Measurements from ENCODE around the gene IFT25. TPM values are rescaled to one million over a fixed set of nuclear protein-coding genes. Genes with fewer than 3 reads are reported as not detected.
A peak's percentile ranks its signal among the peaks of the same experiment; 100 is the strongest.

Gene IFT25
- total RNA-seq, 2 donors from 2014 or later = 6.5 to 10.1 TPM

GRCh38 chr1:53902235-53903138 is 43.0 kb downstream of the IFT25 start:
- no peak overlapping the region for H3K4me3 ChIP-seq
- no peak for TF ChIP-seq CTCF (IDR thresholded peaks at IDR 0.05)
- H3K27ac ChIP-seq = no peak overlapping the region

DNA sequence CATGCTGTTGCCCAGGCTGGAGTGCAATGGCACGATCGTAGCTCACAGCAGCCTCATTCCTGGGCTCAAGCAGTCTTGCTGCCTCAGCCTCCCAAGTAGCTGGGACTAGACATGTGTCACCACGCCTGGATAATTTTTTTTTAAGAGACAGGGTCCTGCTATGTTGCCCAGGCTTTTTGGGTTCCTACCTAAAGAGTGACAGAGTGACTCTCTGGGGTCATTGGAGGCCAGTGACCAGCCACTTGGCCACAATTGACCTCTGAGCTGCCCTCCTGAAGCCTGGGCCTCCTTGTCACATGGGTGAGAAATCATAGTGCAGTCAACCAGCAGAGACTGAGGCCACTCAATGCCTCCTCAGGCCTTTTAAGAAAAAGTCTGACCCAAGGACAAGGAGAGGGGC is 45.8 kb downstream of the IFT25 start:
- H3K4me3 ChIP-seq = no peak overlapping the region
- H3K36me3 ChIP-seq = no peaks in the 10 kb centered on the region
- no peak for DNase-seq (ENCODE audit: low spot score)
- H3K9me3 ChIP-seq = no peaks in the 10 kb centered on the region
- H3K4me1 ChIP-seq = peaks cover 0 to 11% of the 10 kb centered on the region in 2 donors
- TF ChIP-seq CTCF (IDR thresholded peaks at IDR 0.05) = no peak
- no peak overlapping the region for H3K27ac ChIP-seq
- H3K27me3 ChIP-seq = no peaks in the 10 kb centered on the region

More at GRCh38 chr1:53902235-53903138, 43.0 kb downstream of the IFT25 start:
- no peak for DNase-seq (ENCODE audit: low spot score)
- Histone ChIP-seq H3K36me3 (no peaks in the 10 kb centered on the region), H3K9me3 (no peaks in the 10 kb centered on the region), H3K27me3 (no peaks in the 10 kb centered on the region), H3K4me1 (peaks cover 0 to 11% of the 10 kb centered on the region in 2 donors)

- DNase-seq (ENCODE audit: low spot score) = no peak
- H3K4me1 ChIP-seq = peaks cover 0 to 11% of the 10 kb centered on the region in 2 donors
- no peak overlapping the region for H3K4me3 ChIP-seq
- H3K27ac ChIP-seq = no peak overlapping the region
- no peaks in the 10 kb centered on the region for H3K9me3 ChIP-seq
- no peaks in the 10 kb centered on the region for H3K27me3 ChIP-seq
- no peak for TF ChIP-seq CTCF (IDR thresholded peaks at IDR 0.05)
- H3K36me3 ChIP-seq = no peaks in the 10 kb centered on the region
Observed at GRCh38 chr1:53899206-53899628, 46.3 kb downstream of the IFT25 start.

DNA sequence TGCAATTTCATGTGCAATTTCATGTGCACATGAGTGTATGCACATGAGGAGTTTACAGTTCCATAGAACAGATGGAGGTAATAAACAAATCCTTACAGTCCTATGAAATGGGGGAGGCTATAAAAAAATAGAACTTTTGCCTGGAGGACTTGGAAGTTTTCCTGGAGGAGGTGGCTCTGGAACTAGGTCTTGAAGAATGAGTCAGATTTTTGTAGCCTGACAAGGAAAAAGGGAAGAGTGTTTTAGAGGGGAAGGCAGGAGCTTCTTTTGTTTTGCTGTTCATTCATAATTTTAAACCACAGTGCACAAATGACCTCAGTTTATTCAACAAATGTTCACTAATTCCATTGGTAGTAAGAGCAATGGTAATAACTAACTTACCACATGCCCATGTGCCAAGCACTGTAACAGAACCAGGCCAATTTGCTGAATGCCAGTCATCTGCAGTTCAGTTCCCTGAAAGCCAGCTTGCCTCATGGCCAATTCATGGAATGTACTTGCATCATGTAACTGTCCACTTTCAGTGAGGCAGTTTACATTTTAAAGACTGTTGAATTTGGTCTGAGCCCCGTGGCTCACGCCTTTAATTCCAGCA is 48.8 kb downstream of the IFT25 start:
- H3K4me1 ChIP-seq = peaks cover 0 to 11% of the 10 kb centered on the region in 2 donors

DNA sequence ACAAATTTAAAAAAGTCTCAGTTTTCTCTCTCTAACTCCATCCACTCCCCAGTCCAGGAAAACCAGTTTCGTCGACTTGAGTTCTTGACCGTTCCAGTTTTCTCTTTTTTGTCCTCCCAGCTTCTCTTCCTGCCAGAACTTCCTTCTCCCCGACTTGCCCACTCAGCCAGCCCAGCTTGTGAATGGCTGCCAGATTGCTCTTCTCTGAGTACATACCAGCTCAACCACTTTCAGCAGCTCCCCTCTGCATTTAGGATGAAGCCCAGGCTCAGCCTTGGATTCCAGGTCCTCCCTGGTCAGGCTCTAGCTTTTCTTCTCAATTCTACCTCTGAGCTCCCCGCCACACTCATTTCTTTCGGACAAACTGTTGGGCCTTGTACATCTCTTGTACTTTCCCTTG is 50.1 kb downstream of the IFT25 start:
- DNase-seq (ENCODE audit: low spot score) = no peak
- Histone ChIP-seq H3K27ac (no peak overlapping the region), H3K4me1 (peaks cover 0 to 14% of the 10 kb centered on the region in 2 donors), H3K4me3 (no peak overlapping the region), H3K36me3 (no peaks in the 10 kb centered on the region), H3K27me3 (no peaks in the 10 kb centered on the region), H3K9me3 (no peaks in the 10 kb centered on the region)
- TF ChIP-seq CTCF (IDR thresholded peaks at IDR 0.05) = no peak

More for the DNA sequence above, 48.8 kb downstream of the IFT25 start:
- Histone ChIP-seq H3K9me3 (no peaks in the 10 kb centered on the region), H3K27me3 (no peaks in the 10 kb centered on the region), H3K4me3 (no peak overlapping the region), H3K36me3 (no peaks in the 10 kb centered on the region), H3K27ac (peak overlapping the region in 1 of 2 donors; percentile 13)
- no peak for TF ChIP-seq CTCF (IDR thresholded peaks at IDR 0.05)
- DNase-seq (ENCODE audit: low spot score) = no peak

Data from right atrium auricular region (tissue), 2 donors.